Spinal cord (tissue), 10 donors: ENCODE measurements around the gene MINAR1. TPM values are rescaled to one million over a fixed set of nuclear protein-coding genes. Genes with fewer than 3 reads are reported as not detected.

ENCODE experiments used
- DNase-seq, 6 donors: peaks; one replicate each; pipeline versions ENCODE4 v3.0.0 to v3.0.0-alpha.2; 2013 to 2015; ENCODE audit warnings: low spot score in 6 of 6, low read depth in 4 of 6
- H3K27ac ChIP-seq: one replicate; pipeline ENCODE4 v1.5.1; 2013; ENCODE audit warnings: low read depth, low read length, control low read depth
- H3K27me3 ChIP-seq: one replicate; pipeline ENCODE4 v1.6.1; 2013; ENCODE audit warnings: low read length; ENCODE audit not compliant: control insufficient read depth, insufficient read depth
- H3K36me3 ChIP-seq: one replicate; pipeline ENCODE4 v1.6.1; 2013; ENCODE audit warnings: low read length; ENCODE audit not compliant: control insufficient read depth, insufficient read depth
- H3K4me1 ChIP-seq: one replicate; pipeline ENCODE4 v1.6.1; 2013; ENCODE audit warnings: low read length; ENCODE audit not compliant: control insufficient read depth, insufficient read depth
- H3K4me3 ChIP-seq: one replicate; pipeline ENCODE4 v1.5.1; 2013; ENCODE audit warnings: low read depth, low read length, control low read depth
- H3K9me3 ChIP-seq: one replicate; pipeline ENCODE4 v1.6.1; 2013; ENCODE audit warnings: low read length; ENCODE audit not compliant: control insufficient read depth, insufficient read depth
- WGBS: methylation state at CpG from one replicate; pipeline ENCODE4 v1.1.5; 2013; ENCODE audit warnings: missing lambda C conversion rate; ENCODE audit not compliant: insufficient coverage; 5-methylcytosine and 5-hydroxymethylcytosine counted together
- polyA plus RNA-seq, 2 donors: library from polyadenylated mRNA; unstranded; fragments of 120-200 nt; gene quantifications; one replicate each; pipeline ENCODE4 v1.2.1, GENCODE V29; 2013; ENCODE audit not compliant: insufficient read length in 2 of 2
- total RNA-seq, 2 donors: library from RNA; depleted of rRNA in 1 of 2; stranded (reverse); fragments of 120-200 nt in 1 of 2; fragments of >200 nt in 1 of 2; gene quantifications; one replicate each; pipeline versions ENCODE4 v1.2.3 to v1.2.4, GENCODE V29; 2013 to 2014
- donor health status: healthy.

The MINAR1 gene
- total and polyA plus RNA-seq, 4 donors = 14.2 to 40.6 (median 17.3) TPM

DNA sequence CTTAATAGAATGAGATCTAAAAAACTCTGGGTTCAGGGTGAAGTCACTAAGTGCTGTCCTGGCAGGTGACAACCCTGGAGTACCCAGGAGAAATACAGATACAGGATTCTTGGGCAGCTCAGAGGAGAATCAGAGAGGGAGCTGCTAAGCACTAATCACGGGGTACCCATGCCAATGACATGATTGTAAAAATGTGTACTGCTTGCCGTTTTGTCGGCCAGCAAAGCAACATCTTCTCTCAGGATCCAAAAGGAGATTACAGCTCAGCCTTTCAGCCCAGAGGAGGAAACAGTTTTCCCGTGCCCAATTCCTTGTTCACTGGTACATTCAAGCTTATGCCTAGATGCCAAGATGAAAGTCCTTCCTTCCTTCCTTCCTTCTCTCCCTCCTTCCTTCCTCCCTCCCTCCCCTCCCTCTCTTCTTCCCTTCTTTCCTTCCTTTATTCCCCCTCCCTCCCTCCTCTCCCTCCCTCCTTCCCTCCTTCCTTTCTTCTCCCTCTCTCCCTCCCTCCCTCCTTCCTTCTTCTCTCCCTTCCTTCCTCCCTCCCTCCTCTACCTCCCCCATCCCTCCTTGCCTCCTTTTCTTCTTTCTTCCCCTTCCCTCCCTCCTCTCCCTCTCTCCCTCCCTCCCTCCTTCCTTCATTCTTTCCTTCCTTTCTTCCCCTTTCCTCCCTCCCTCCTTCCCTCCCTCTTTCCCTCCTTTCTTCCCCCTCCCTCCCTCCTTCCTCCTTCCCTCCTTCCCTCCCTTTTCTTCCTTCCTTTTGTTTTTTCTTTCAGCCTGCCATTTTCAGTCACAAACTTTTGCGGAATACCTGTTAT, 4.1 kb upstream of the MINAR1 start:
- Histone ChIP-seq H3K9me3 (no peaks in the 10 kb centered on the region), H3K36me3 (no peaks in the 10 kb centered on the region), H3K4me3 (no peak overlapping the region), H3K27ac (no peak overlapping the region), H3K27me3 (peaks cover 37% of the 10 kb centered on the region), H3K4me1 (peaks cover 17% of the 10 kb centered on the region)
- WGBS = 72% methylated on average over 4 of the region's 5 CpGs
- DNase-seq = no peak

DNA sequence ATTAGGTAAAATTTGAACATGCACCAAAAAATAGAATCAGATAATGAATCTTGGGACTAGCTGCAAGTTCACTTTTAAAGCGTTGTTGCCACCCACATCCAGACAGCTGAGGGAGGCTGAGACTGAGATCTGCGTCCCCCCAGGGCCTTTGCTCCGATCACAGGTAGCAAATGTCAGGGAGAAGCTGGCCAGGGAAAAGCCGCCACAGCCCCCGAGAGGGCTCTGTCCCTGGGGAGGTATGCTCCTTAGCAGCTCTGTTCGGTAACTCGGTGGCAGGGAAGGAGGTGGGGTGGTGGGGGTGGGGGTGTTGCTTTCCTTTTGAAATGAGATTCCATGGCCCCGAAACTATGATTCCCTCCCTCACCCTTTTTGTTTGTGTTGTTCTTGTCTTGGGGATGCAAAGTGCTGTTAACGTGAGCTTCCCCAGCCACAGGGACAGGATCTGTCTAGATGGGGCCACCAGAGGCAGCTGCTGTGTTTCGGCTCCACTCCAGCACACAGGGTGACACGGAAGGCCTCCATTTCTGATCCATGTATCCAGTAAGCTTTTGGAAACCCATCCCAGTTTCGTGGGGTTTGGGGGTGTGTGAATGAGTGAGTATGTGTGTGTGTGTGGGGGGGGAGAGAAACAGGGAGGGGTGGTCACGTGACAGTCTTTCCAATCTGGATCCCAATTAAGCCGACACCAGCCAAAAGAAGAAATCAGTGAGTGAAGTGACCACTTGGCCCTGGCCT, 1.1 kb upstream of the MINAR1 start:
- Histone ChIP-seq H3K4me1 (peaks cover 21% of the 10 kb centered on the region), H3K4me3 (peak overlapping the region; percentile 38), H3K27ac (peak overlapping the region; percentile 40), H3K36me3 (no peaks in the 10 kb centered on the region), H3K27me3 (peaks cover 47% of the 10 kb centered on the region), H3K9me3 (no peaks in the 10 kb centered on the region)
- peak in 1 of 6 donors; percentile 77 for DNase-seq
- WGBS = 25% methylated on average over 10 of the region's 14 CpGs

DNA sequence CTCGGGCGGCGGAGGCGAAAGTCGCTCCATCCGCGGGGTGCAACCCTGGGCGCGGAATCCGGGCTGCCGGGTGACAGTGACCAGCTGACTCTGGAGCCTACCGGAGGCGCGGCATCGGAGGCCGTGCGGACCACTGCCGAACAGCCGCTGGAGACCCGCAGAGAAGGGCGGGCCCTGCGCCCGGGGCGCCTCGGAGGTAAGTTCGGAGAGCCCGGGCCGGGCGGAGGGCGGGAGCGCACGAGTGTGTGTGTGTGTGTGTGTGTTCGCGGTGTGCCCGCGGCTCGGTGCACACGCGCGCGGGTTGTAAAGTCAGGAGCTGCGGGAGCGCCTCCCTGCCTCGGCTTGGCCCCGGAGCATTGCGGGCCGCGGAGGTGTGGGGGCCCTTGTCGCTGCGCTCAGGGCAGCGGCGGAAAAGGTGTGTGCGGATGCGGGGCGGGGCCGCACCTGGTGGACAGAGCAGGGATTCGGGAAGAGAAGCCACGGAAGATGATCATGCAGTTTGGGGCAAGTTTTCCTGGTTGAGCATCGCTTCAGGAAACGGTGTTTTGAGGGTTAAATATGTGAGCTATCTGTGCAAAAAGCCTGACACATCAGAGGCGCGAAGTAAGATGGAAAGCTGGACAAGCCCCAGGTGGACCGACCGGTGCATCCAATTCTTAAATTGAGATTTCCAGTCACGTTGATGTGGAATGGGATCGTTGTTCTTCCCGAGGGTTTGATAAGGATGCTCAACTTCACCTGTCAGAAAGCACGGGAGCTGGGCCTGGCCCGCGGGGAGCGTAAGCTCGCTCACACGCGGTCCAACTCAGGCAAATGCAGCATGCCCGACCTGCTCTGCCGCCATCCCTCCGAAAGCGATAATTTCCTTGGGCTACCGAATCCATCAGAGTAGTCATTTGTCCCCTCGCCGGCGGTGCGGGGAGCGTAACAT, 474 bp downstream of the MINAR1 start:
- peak overlapping the region; percentile 36 for H3K4me3 ChIP-seq
- H3K36me3 ChIP-seq = no peaks in the 10 kb centered on the region
- peaks cover 47% of the 10 kb centered on the region for H3K27me3 ChIP-seq
- H3K4me1 ChIP-seq = peaks cover 21% of the 10 kb centered on the region
- DNase-seq = peak in 1 of 6 donors; percentile 70
- no peak overlapping the region for H3K27ac ChIP-seq
- 2% methylated on average over 84 of the region's 84 CpGs for WGBS
- no peaks in the 10 kb centered on the region for H3K9me3 ChIP-seq

DNA sequence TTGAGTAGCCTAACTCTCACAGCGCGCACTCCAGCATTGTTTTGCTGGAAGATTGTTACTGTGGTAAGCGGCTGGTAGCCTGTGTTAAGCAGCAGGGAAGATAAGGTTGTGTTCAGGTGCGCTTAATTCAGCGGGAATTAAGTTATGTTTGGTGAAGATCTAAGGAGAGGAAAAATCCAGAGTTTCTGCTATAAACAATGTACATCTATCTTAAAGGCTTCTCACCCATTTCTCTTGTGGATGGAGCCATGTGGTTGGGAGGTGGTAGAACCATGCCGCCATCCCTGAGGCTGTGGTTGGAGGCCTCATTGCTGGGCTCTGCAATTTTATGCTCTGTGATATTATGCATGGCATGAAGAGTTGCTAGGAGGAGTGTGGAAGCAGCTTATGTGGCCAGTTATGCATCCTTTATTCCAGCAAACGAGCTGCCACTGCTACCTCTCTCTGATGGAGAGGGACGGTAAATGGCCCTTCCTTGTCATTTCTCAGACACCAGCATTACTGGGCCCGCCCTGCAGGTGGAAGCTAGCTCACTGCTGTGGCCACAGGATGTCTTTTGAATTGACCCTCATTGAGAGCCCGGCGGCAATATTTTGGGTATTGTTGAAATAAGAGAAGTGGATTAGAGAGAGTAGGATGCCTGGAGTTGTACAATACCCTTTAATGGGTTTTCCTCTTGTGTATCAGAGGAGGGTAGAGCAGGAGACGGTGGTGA, 1.3 kb downstream of the MINAR1 start:
- no peaks in the 10 kb centered on the region for H3K9me3 ChIP-seq
- no peak overlapping the region for H3K27ac ChIP-seq
- H3K4me1 ChIP-seq = peaks cover 21% of the 10 kb centered on the region
- peaks cover 47% of the 10 kb centered on the region for H3K27me3 ChIP-seq
- 21% methylated on average over 10 of the region's 12 CpGs for WGBS
- H3K4me3 ChIP-seq = peak overlapping the region; percentile 36
- H3K36me3 ChIP-seq = no peaks in the 10 kb centered on the region
- peak in 1 of 6 donors; percentile 78 for DNase-seq

DNA sequence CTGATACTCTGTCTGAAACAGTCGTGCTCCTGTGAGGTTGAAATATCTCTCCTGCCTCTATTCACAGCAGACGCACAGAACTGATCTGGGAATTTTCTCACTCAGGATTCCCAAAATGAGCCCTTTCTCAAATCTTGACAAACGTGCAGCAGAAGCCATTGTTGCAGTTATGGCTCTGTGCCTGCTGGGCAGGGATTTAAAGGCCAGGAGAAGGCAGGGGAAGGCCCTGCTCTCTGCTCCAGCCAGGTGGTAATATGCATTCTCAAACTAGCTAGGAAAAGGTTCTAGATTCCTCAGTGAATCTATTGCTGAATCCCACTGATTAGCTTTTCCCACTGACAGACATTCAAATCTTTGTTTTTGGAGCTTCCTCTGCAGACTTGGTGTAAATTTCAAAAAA, 2.2 kb downstream of the MINAR1 start:
- no peak overlapping the region for H3K27ac ChIP-seq
- WGBS = 25% methylated on average over 3 of the region's 3 CpGs
- peaks cover 21% of the 10 kb centered on the region for H3K4me1 ChIP-seq
- H3K9me3 ChIP-seq = no peaks in the 10 kb centered on the region
- no peak overlapping the region for H3K4me3 ChIP-seq
- H3K36me3 ChIP-seq = no peaks in the 10 kb centered on the region
- H3K27me3 ChIP-seq = peaks cover 39% of the 10 kb centered on the region
- DNase-seq = peak in 1 of 6 donors; percentile 30

DNA sequence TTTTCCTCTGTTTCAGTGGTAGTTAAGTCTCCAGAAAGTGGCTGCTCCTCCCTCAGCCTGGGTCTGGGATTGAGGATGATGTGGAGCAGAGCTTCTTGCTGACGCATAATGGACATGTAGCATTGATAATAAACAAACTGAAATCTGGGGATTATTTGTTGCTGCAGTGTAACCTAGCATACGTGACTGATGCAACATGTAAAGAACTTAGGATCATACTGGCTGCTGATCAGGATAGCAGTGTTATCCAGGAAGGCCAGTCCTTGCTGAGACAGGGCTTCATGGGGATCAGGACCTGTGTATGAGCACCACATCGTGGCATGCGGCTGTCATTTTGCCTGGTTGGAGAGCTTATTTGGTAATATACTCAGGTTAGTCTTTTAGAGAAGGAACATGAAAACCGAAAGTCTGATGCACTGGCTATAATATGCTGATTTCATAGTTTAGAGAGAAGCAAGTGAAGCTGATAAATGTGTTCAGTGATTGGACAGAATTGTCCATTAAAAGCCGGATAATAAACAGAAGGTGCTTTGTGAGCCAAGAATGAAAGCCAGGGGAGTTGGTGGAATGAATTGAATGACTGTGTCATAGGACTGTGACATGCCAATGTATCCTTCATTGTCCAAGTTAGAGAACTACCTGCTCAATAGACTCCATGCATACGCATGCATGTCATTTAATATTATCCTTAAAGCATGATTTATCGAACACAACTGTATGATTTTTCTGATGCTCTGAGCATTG, 4.1 kb downstream of the MINAR1 start:
- peak in 1 of 6 donors; percentile 36 for DNase-seq
- Histone ChIP-seq H3K27ac (no peak overlapping the region), H3K36me3 (no peaks in the 10 kb centered on the region), H3K27me3 (peaks cover 23% of the 10 kb centered on the region), H3K4me3 (no peak overlapping the region), H3K4me1 (peaks cover 17% of the 10 kb centered on the region), H3K9me3 (no peaks in the 10 kb centered on the region)
- WGBS = 62% methylated on average over 8 of the region's 8 CpGs

DNA sequence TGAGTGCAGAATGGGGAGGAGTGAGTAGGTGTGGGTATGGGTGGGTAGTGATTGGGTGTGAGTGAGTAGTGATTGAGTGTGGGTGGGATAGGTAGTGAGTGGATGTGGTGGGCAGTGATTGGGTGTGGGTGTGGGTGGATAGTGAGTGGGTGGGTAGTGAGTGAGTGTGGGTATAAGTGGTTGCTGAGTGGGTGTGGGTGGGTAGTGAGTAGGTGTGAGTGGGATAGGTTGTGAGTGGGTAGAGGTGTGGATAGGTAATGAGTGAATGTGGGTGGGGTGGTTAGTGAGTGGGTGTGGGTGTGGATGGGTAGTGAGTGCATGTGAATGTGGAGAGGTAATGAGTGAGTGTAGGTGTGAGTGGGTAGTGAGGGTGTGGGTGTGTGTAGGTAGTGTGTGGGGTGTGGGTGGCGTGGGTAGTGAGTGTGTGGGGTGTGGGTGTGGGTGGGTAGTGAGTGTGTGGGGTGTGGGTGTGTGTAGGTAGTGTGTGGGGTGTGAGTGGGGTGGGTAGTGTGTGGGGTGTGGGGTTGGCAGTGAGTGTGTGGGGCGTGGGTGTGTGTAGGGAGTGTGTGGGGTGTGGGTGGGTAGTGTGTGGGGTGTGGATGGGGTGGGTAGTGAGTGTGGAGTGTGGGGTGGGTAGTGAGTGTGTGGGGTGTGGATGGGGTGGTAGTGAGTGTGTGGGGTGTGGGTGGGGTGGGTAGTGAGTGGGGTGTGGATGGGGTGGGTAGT, 5.3 kb downstream of the MINAR1 start:
- no peaks in the 10 kb centered on the region for H3K9me3 ChIP-seq
- peaks cover 9% of the 10 kb centered on the region for H3K4me1 ChIP-seq
- DNase-seq = no peak
- H3K4me3 ChIP-seq = no peak overlapping the region
- H3K27me3 ChIP-seq = peaks cover 15% of the 10 kb centered on the region
- WGBS = no CpG with 5 or more reads among the region's 2 CpGs
- H3K36me3 ChIP-seq = no peaks in the 10 kb centered on the region
- H3K27ac ChIP-seq = no peak overlapping the region

DNA sequence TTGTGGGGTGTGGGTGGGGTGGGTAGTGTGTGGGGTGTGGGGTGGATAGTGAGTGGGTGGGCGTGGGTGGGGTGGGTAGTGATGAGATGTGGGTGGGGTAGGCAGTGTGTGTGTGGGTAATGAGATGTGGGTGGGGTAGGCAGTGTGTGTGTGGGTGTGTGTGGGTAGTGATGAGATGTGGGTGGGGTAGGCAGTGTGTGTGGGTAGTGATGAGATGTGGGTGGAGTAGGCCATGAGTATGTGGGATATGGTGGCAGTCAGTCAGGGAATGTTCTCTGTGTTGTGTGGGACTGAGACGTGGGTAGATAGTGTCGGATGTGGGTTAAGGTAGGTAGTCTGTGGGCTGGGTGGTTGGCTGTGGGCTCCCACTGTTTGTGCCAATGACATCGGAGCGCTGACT, 7.1 kb downstream of the MINAR1 start:
- Histone ChIP-seq H3K27ac (no peak overlapping the region), H3K4me1 (peaks cover 2% of the 10 kb centered on the region), H3K36me3 (no peaks in the 10 kb centered on the region), H3K9me3 (no peaks in the 10 kb centered on the region), H3K27me3 (peaks cover 2% of the 10 kb centered on the region), H3K4me3 (no peak overlapping the region)
- WGBS = 98% methylated on average over 4 of the region's 5 CpGs
- DNase-seq = no peak
